PC-9 (cell line): Measurements from ENCODE around the gene SMURF1. TPM values are rescaled to one million over a fixed set of nuclear protein-coding genes. Genes with fewer than 3 reads are reported as not detected.

Experiments
- BruUV-seq: library from RNA; stranded (reverse); fragments of 400-500 nt; replicated peaks from 2 replicates; lab custom pipeline; 2021; lab: Mats Ljungman, UMichigan
- CTCF ChIA-PET: fragments of 300-600 bp; sonication (Branson Sonifier 250); formaldehyde crosslinking; loops from one replicate; lab custom pipeline; 2022; ENCODE audit warnings: antibody characterized with exemption; lab: Charles Lee
- POLR2A ChIA-PET: fragments of 300-600 bp; sonication (Branson Sonifier 250); formaldehyde crosslinking; loops from one replicate; lab custom pipeline; 2022; ENCODE audit warnings: antibody characterized with exemption; ENCODE audit not compliant: unreplicated experiment; lab: Charles Lee
- DNase-seq, 2 experiments: peaks; one replicate each; pipeline versions ENCODE4 v3.0.0 to v3.0.0-alpha.2; 2015 to 2022; ENCODE audit warnings: mixed read lengths in 1 of 2
- H2AFZ ChIP-seq: fragments of 200-600 bp; sonication (generic); 2 replicates; pipeline ENCODE4 v1.8.1; 2017; ENCODE audit warnings: antibody characterized with exemption
- H3F3A ChIP-seq: fragments of 200-600 bp; sonication (generic); 2 replicates; pipeline ENCODE4 v1.8.1; 2017; ENCODE audit warnings: antibody characterized with exemption, mild to moderate bottlenecking, low read depth; ENCODE audit not compliant: insufficient read depth
- H3K27ac ChIP-seq: fragments of 200-600 bp; sonication (generic); 2 replicates; pipeline ENCODE4 v1.6.1; 2016; ENCODE audit warnings: mixed run types
- H3K27me3 ChIP-seq: fragments of 200-600 bp; sonication (generic); 2 replicates; pipeline ENCODE4 v1.6.1; 2016; ENCODE audit warnings: low read depth, mixed run types; ENCODE audit not compliant: insufficient read depth
- H3K36me3 ChIP-seq: fragments of 200-600 bp; sonication (generic); 2 replicates; pipeline ENCODE4 v1.6.1; 2016; ENCODE audit warnings: low read depth, mixed run types
- H3K4me1 ChIP-seq: fragments of 200-600 bp; sonication (generic); replicated peaks from 2 replicates; pipeline ENCODE4 v1.6.1; 2016; ENCODE audit warnings: mixed run types; ENCODE audit not compliant: insufficient read depth
- H3K4me2 ChIP-seq: fragments of 200-600 bp; sonication (generic); 2 replicates; pipeline ENCODE4 v1.6.1; 2017; ENCODE audit warnings: mixed run types
- H3K4me3 ChIP-seq: fragments of 200-600 bp; sonication (generic); 2 replicates; pipeline ENCODE4 v1.6.1; 2016; ENCODE audit warnings: mixed run types
- H3K79me2 ChIP-seq: fragments of 200-600 bp; sonication (generic); 2 replicates; pipeline ENCODE4 v1.6.1; 2017; ENCODE audit warnings: low read depth, mixed run types
- H3K9me2 ChIP-seq: fragments of 200-600 bp; sonication (generic); 2 replicates; pipeline ENCODE4 v1.8.1; 2017; ENCODE audit warnings: mild to moderate bottlenecking; ENCODE audit not compliant: insufficient read depth
- H3K9me3 ChIP-seq: fragments of 200-600 bp; sonication (generic); 2 replicates; pipeline ENCODE4 v1.8.1; 2016; ENCODE audit warnings: low read depth; ENCODE audit not compliant: insufficient read depth
- H4K20me1 ChIP-seq: fragments of 200-600 bp; sonication (generic); 2 replicates; pipeline ENCODE4 v1.8.1; 2017; ENCODE audit not compliant: insufficient read depth
- CTCF ChIP-seq: fragments of 200-600 bp; sonication (generic); conservative IDR thresholded peaks from 2 replicates; pipeline ENCODE4 v1.6.1; 2017; ENCODE audit warnings: mixed run types, antibody characterized with exemption, mild to moderate bottlenecking, moderate library complexity
- EZH2 ChIP-seq: fragments of 200-600 bp; sonication (generic); IDR thresholded peaks from 2 replicates; pipeline ENCODE4 v1.8.0; 2017; ENCODE audit warnings: antibody characterized with exemption, low read depth
- intact Hi-C: fragments of 100-400 bp; cut with micrococcal nuclease; formaldehyde crosslinking; loops from one replicate; pipeline ENCODE4 v1.10.0; 2022; ENCODE audit not compliant: unreplicated experiment
- total RNA-seq: library from RNA; stranded (reverse); gene quantifications from 2 replicates; pipeline ENCODE4 v1.2.3, GENCODE V29; 2021

The SMURF1 gene
- total RNA-seq, 1 experiment from 2014 or later = 53.2 TPM

GRCh38 chr7:99142727-99143520, 984 bp downstream of the SMURF1 start:
- intact Hi-C loops = loop anchor here (1.0 to 5.0 kb wide), 8 partner anchors 18 to 184 kb away; partner anchors contain the start of gene ARPC1A
- ChIA-PET CTCF (interaction anchor here (0.6 to 0.7 kb wide), 2 partner anchors 64 to 174 kb away, joined by 3 read pairs; no protein-coding TSS in a partner anchor), POLR2A (interaction anchor here (0.5 to 1.3 kb wide), 10 partner anchors 16 to 1812 kb away, joined by 3 to 33 read pairs (median 11); no protein-coding TSS in a partner anchor)
- H4K20me1 ChIP-seq = peaks cover 42% of the 10 kb centered on the region
- H3K27ac ChIP-seq = peak overlapping the region; percentile 79
- no peak overlapping the region for H2AFZ ChIP-seq
- no TSS peak for BruUV-seq
- DNase-seq = peak; percentile 91 to 99
- TF ChIP-seq EZH2 (no peak), CTCF (no peak)
- H3K9me3 ChIP-seq = no peaks in the 10 kb centered on the region
- H3K79me2 ChIP-seq = peaks cover 55% of the 10 kb centered on the region
- H3K4me2 ChIP-seq = peak overlapping the region; percentile 91
- H3K27me3 ChIP-seq = no peaks in the 10 kb centered on the region
- peaks cover 44% of the 10 kb centered on the region for H3K4me1 ChIP-seq
- H3K36me3 ChIP-seq = peaks cover 12% of the 10 kb centered on the region; the same call in 1 of the 2 replicates
- peaks cover 16% of the 10 kb centered on the region for H3F3A ChIP-seq
- peak overlapping the region; percentile 78 for H3K4me3 ChIP-seq
- H3K9me2 ChIP-seq = no peaks in the 10 kb centered on the region

- TSS peak; percentile 49 for BruUV-seq
- CTCF ChIA-PET = interaction anchor here (0.6 kb wide), 2 partner anchors 59 to 175 kb away, joined by 3 read pairs; no protein-coding TSS in a partner anchor
Observed at GRCh38 chr7:99141841-99142726, 1.8 kb downstream of the SMURF1 start.

More at GRCh38 chr7:99141841-99142726, 1.8 kb downstream of the SMURF1 start:
- Histone ChIP-seq H3K27me3 (no peaks in the 10 kb centered on the region), H3K4me3 (peak overlapping the region; percentile 78), H3K79me2 (peaks cover 64% of the 10 kb centered on the region), H3K27ac (peak overlapping the region; percentile 79), H3K9me3 (no peaks in the 10 kb centered on the region), H3K4me2 (peak overlapping the region; percentile 91), H3F3A (peaks cover 13% of the 10 kb centered on the region), H3K9me2 (no peaks in the 10 kb centered on the region), H3K4me1 (peaks cover 52% of the 10 kb centered on the region), H3K36me3 (peaks cover 12% of the 10 kb centered on the region; the same call in 1 of the 2 replicates), H2AFZ (no peak overlapping the region), H4K20me1 (peaks cover 50% of the 10 kb centered on the region)
- DNase-seq = peak; percentile 57 to 75
- POLR2A ChIA-PET = interaction anchor here (0.6 to 1.3 kb wide), 12 partner anchors 18 to 1813 kb away, joined by 3 to 33 read pairs (median 10); partner anchors contain the start of gene KPNA7
- TF ChIP-seq CTCF (no peak), EZH2 (no peak)
- intact Hi-C loops = loop anchor here (1.0 to 5.0 kb wide), 4 partner anchors 17 to 185 kb away; partner anchors contain the start of gene ARPC1A
